SK-N-MC (cell line): ENCODE measurements around the gene CA14.

Source experiments
- EZH2 ChIP-seq: fragments of 200-600 bp; sonication (generic); IDR thresholded peaks from one replicate; pipeline ENCODE4 v1.6.1; 2017; ENCODE audit warnings: antibody characterized with exemption
- FOXP2 ChIP-seq: optimal IDR thresholded peaks from 2 replicates; pipeline ENCODE3; 2011; ENCODE audit warnings: mild to moderate bottlenecking, moderate library complexity; ENCODE audit not compliant: insufficient read depth; ENCODE audit errors: extremely low read length, control extremely low read depth
- POLR2AphosphoS5 ChIP-seq: IDR thresholded peaks from 2 replicates; pipeline ENCODE4 v1.6.1; 2012; ENCODE audit warnings: mild to moderate bottlenecking, low read depth, low read length, borderline replicate concordance

GRCh38 chr1:150268705-150269403 lies 11.3 kb downstream of the CA14 start, which contains the start of gene APH1A:
- TF ChIP-seq EZH2 (no peak), POLR2AphosphoS5 (peak; percentile 69), FOXP2 (peak; percentile 58)
